T1000 (cell line): ENCODE measurements around the gene TGFA.

Source experiments
- DNase-seq: peaks from one replicate; lab custom pipeline; 2025; ENCODE audit warnings: mixed read lengths; lab: John Stamatoyannopoulos, UW

TGFA gene

GRCh38 chr2:70552501-70553333 lies 909 bp downstream of the TGFA start:
- no peak for DNase-seq

- DNase-seq: no peak
These were observed 2.5 kb downstream of the TGFA start for GRCh38 chr2:70551167-70551566.

- DNase-seq: no peak
These were observed 3.7 kb downstream of the TGFA start for GRCh38 chr2:70549962-70550361.

- no peak for DNase-seq
These were observed 4.4 kb downstream of the TGFA start for GRCh38 chr2:70549064-70549710.

GRCh38 chr2:70548233-70548632 lies 5.4 kb downstream of the TGFA start:
- DNase-seq: no peak

GRCh38 chr2:70546885-70547284 lies 6.7 kb downstream of the TGFA start:
- DNase-seq: no peak

- no peak for DNase-seq
These were observed 7.2 kb downstream of the TGFA start for GRCh38 chr2:70546376-70546775.

- no peak for DNase-seq
These were observed 12.1 kb downstream of the TGFA start for GRCh38 chr2:70541481-70542020.

GRCh38 chr2:70537840-70538239 lies 15.8 kb downstream of the TGFA start:
- DNase-seq: no peak

- DNase-seq: no peak
These were observed 17.0 kb downstream of the TGFA start for GRCh38 chr2:70536517-70537055.

- no peak for DNase-seq
These were observed 18.1 kb downstream of the TGFA start for GRCh38 chr2:70535573-70535972.

GRCh38 chr2:70534183-70534836 lies 19.3 kb downstream of the TGFA start:
- no peak for DNase-seq

GRCh38 chr2:70532244-70532935 lies 21.2 kb downstream of the TGFA start:
- DNase-seq: no peak

GRCh38 chr2:70531419-70532086 lies 22.1 kb downstream of the TGFA start:
- no peak for DNase-seq

- no peak for DNase-seq
These were observed 24.0 kb downstream of the TGFA start for GRCh38 chr2:70529610-70530009.

GRCh38 chr2:70528929-70529328 lies 24.7 kb downstream of the TGFA start:
- no peak for DNase-seq

GRCh38 chr2:70528276-70528675 lies 25.4 kb downstream of the TGFA start:
- no peak for DNase-seq

GRCh38 chr2:70527447-70528080 lies 26.1 kb downstream of the TGFA start:
- DNase-seq: no peak

- no peak for DNase-seq
These were observed 27.5 kb downstream of the TGFA start for GRCh38 chr2:70526126-70526525.

GRCh38 chr2:70525032-70525431 lies 28.6 kb downstream of the TGFA start:
- no peak for DNase-seq
